Inflammatory macrophage treated with lipopolysaccharide for 4 hours (primary cell): ENCODE data around the gene OLFML2B.

Source experiments
- DNase-seq: peaks from one replicate; pipeline ENCODE4 v3.0.0-alpha.2; 2020

OLFML2B gene

GRCh38 chr1:161943737-161944136 is 79.9 kb downstream of the OLFML2B start:
- DNase-seq = no peak

GRCh38 chr1:161941726-161942436 is 81.8 kb downstream of the OLFML2B start:
- DNase-seq = no peak

GRCh38 chr1:161940866-161941591 is 82.6 kb downstream of the OLFML2B start:
- no peak for DNase-seq

GRCh38 chr1:161936786-161937185 is 86.9 kb downstream of the OLFML2B start:
- DNase-seq = no peak

GRCh38 chr1:161935264-161935663 is 88.4 kb downstream of the OLFML2B start:
- no peak for DNase-seq

- no peak for DNase-seq
Measured at GRCh38 chr1:161933592-161934588, 89.8 kb downstream of the OLFML2B start.
